ENCODE data around the gene WDHD1. TPM values are rescaled to one million over a fixed set of nuclear protein-coding genes. Genes with fewer than 3 reads are reported as not detected.
"Not testable (repeated sequence)": the region's sequence is repeated elsewhere in the genome, so short reads cannot be mapped to it uniquely, and the experiment has no call there.

Gene WDHD1
- total RNA-seq, 1 donor from 2014 or later = 56.2 TPM

DNA sequence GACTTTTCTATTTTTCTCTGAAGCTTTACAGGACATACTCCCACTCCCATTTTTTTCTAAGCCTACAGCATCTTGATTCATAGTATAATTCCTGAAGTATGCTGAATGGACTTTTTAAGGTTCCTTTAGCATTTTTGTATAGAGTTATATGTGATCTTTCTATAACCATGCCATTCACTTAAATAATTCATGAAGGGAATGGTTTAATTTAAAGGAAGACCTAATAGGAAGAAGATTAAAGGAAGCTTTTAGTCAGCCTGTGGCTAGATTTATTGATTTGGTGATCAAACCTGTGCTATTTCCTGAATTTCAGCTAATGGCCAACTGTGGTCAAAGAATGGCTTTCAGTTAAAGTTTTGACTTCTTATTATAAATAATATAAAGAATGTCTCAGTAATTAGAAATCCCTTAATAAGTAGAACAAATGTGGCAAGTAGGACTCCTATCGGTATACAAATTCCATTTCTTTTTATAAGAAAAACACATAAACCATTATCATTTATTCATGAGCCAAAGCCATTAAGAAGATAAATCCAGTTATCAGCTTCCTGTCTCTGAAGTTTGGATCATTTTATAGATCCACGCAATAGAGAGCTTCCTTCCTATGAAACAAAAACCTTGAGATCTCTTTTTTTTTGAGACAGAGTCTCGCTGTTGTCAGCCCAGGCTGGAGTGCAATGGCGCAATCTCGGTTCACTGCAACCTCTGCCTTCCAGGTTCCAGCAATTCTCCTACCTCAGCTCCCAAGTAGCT is 20.6 kb upstream of the WDHD1 start:
- H3K27me3 Mint-ChIP-seq (ENCODE audit: low read depth) = no peaks in the 10 kb centered on the region
- H3K4me3 Mint-ChIP-seq = no peak overlapping the region
- H3K4me1 Mint-ChIP-seq = peaks cover 17% of the 10 kb centered on the region
- H3K9me3 Mint-ChIP-seq = no peaks in the 10 kb centered on the region
- TF ChIP-seq, protein P1, sequence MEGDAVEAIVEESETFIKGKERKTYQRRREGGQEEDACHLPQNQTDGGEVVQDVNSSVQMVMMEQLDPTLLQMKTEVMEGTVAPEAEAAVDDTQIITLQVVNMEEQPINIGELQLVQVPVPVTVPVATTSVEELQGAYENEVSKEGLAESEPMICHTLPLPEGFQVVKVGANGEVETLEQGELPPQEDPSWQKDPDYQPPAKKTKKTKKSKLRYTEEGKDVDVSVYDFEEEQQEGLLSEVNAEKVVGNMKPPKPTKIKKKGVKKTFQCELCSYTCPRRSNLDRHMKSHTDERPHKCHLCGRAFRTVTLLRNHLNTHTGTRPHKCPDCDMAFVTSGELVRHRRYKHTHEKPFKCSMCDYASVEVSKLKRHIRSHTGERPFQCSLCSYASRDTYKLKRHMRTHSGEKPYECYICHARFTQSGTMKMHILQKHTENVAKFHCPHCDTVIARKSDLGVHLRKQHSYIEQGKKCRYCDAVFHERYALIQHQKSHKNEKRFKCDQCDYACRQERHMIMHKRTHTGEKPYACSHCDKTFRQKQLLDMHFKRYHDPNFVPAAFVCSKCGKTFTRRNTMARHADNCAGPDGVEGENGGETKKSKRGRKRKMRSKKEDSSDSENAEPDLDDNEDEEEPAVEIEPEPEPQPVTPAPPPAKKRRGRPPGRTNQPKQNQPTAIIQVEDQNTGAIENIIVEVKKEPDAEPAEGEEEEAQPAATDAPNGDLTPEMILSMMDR (conservative IDR thresholded peaks at IDR 0.05) = no peak
- H3K27ac Mint-ChIP-seq (ENCODE audit: unreplicated experiment) = no peak overlapping the region
- H3K36me3 Mint-ChIP-seq (ENCODE audit: low read depth) = peaks cover 3% of the 10 kb centered on the region
- DNase-seq (ENCODE audit: low read depth, low spot score) = no peak

DNA sequence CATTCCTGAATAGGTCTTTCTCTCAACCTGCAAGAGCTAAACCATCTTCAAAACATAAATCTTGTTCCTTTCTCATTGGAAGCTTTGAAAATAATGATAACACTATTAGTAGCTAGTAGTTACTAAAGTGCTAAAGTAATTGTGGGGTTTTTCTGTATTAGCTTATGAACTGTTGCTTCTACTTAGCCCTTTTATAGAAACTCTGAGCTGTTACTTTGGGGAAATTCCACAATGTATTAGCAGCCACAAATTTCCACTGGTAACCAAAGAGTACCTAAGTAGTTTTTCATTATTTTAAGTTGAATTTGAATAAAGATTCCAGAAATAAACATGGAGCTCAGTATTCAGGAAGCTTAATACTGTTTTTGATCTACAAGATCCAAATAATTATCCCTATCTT is 18.2 kb upstream of the WDHD1 start:
- no peak for DNase-seq (ENCODE audit: low read depth, low spot score)
- Mint-ChIP-seq H3K27ac (ENCODE audit: unreplicated experiment) (no peak overlapping the region), H3K4me3 (no peak overlapping the region), H3K27me3 (ENCODE audit: low read depth) (no peaks in the 10 kb centered on the region), H3K9me3 (no peaks in the 10 kb centered on the region), H3K4me1 (peaks cover 5% of the 10 kb centered on the region), H3K36me3 (ENCODE audit: low read depth) (no peaks in the 10 kb centered on the region)
- TF ChIP-seq, protein P1 (conservative IDR thresholded peaks at IDR 0.05) = no peak

DNA sequence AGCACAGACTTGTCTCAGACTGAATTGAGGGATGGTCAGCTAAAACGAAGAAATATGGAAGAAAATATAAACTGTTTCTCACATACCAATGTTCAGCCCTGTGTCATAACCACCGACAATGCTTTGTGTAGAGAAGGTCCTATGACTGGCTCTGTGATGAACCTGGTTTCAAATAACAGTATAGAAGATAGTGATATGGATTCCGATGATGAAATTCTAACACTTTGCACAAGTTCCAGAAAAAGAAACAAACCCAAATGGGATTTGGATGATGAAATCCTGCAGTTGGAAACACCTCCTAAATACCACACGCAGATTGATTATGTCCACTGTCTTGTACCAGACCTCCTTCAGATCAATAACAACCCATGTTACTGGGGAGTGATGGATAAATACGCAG is 16.6 kb upstream of the WDHD1 start:
- Mint-ChIP-seq H3K27ac (ENCODE audit: unreplicated experiment) (no peak overlapping the region), H3K36me3 (ENCODE audit: low read depth) (peaks cover 4% of the 10 kb centered on the region), H3K4me3 (no peak overlapping the region), H3K27me3 (ENCODE audit: low read depth) (no peaks in the 10 kb centered on the region), H3K4me1 (no peaks in the 10 kb centered on the region), H3K9me3 (no peaks in the 10 kb centered on the region)
- DNase-seq (ENCODE audit: low read depth, low spot score) = no peak
- TF ChIP-seq, protein P1 (conservative IDR thresholded peaks at IDR 0.05) = no peak

DNA sequence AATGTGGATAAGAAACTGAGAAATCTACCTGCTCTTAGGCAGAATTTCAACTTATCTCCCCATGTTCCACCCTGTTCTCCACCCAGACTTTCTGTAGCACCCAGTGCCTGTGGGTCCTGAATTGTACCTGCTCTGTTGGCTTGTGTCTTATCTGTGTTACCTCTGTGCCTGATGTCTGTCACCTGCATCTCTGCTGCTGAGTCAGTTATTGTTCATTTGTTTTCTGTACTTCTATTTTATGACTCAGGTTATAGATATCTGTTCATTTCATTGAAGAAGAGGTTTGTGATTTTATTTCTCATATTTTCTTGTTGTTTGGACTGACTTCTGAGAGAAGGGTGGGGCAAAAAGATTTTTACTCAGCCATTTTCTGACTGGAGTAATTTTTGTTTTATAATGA is 11.8 kb upstream of the WDHD1 start:
- no peaks in the 10 kb centered on the region for H3K4me1 Mint-ChIP-seq
- no peak overlapping the region for H3K27ac Mint-ChIP-seq (ENCODE audit: unreplicated experiment)
- no peak for DNase-seq (ENCODE audit: low read depth, low spot score)
- no peak overlapping the region for H3K4me3 Mint-ChIP-seq
- H3K27me3 Mint-ChIP-seq (ENCODE audit: low read depth) = no peaks in the 10 kb centered on the region
- H3K9me3 Mint-ChIP-seq = no peaks in the 10 kb centered on the region
- H3K36me3 Mint-ChIP-seq (ENCODE audit: low read depth) = peaks cover 18% of the 10 kb centered on the region
- TF ChIP-seq, protein P1 (conservative IDR thresholded peaks at IDR 0.05) = no peak

DNA sequence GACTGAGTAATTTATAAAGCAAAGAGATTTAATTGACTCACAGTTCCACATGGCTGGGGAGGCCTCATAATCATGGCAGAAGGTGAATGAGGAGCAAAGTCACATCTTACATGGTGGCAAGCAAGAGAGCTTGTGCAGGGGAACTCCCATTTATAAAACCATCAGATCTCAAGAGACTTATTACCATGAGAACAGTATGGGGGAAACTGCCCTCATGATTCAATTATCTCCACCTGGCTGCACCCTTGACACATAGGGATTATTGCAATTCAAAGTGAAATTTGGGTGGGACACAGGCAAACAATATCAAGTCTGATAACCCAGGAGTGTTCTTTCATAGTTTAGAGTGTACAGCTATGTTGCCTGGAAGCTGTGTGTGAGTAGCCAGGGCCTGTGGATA is 11.1 kb upstream of the WDHD1 start:
- H3K4me1 Mint-ChIP-seq; H3K27me3 Mint-ChIP-seq (ENCODE audit: low read depth); H3K4me3 Mint-ChIP-seq; DNase-seq (ENCODE audit: low read depth, low spot score); H3K27ac Mint-ChIP-seq (ENCODE audit: unreplicated experiment); H3K9me3 Mint-ChIP-seq: not testable (repeated sequence)
- H3K36me3 Mint-ChIP-seq (ENCODE audit: low read depth) = peaks cover 18% of the 10 kb centered on the region

DNA sequence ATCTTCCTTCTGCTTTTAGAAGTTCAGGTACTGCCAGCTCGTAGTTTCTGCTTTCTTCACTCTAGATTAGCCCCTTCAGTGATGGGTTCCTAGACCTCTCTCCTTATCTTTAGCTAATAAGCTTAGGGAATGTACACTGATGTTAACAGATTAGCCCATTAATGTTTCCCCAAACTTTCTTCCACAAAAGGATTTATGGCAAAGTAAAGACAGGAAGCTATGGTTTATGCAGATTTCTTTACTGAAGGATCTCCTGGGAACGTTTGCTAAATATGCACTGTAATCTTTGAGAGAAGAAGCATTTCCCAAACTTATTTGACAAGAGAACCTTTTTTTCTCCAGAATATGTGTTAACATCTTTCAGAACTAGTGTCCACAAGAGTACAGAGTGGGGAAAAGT is 4.3 kb upstream of the WDHD1 start:
- TF ChIP-seq, protein P1 (conservative IDR thresholded peaks at IDR 0.05) = no peak
- Mint-ChIP-seq H3K27me3 (ENCODE audit: low read depth) (no peaks in the 10 kb centered on the region), H3K4me1 (peaks cover 32% of the 10 kb centered on the region), H3K36me3 (ENCODE audit: low read depth) (peaks cover 4% of the 10 kb centered on the region), H3K27ac (ENCODE audit: unreplicated experiment) (no peak overlapping the region), H3K4me3 (peak overlapping the region; percentile 4), H3K9me3 (no peaks in the 10 kb centered on the region)
- no peak for DNase-seq (ENCODE audit: low read depth, low spot score)

All from neural crest cell (in vitro differentiated cells).